Fibroblast of mammary gland (primary cell): ENCODE results near the gene MFAP3L.

Experiments
- DNase-seq: peaks from one replicate; pipeline ENCODE4 v3.0.0-alpha.2; 2010; ENCODE audit warnings: low read depth
- H3K4me3 ChIP-seq: 2 replicates; pipeline ENCODE4 v1.5.1; 2011; ENCODE audit warnings: low read depth, mild to moderate bottlenecking, low read length, moderate library complexity; ENCODE audit not compliant: control insufficient read depth
- CTCF ChIP-seq: conservative IDR thresholded peaks from 2 replicates; pipeline ENCODE4 v1.5.1; 2011; ENCODE audit warnings: low read depth, low read length, inconsistent platforms; ENCODE audit not compliant: control insufficient read depth, insufficient read depth

Gene MFAP3L

GRCh38 chr4:170038232-170038631 lies 12.0 kb upstream of the MFAP3L start:
- no peak for DNase-seq
- TF ChIP-seq CTCF = no peak
- H3K4me3 ChIP-seq = no peak overlapping the region

- TF ChIP-seq CTCF = no peak
- DNase-seq = no peak
- H3K4me3 ChIP-seq = no peak overlapping the region
These were observed 11.3 kb upstream of the MFAP3L start for GRCh38 chr4:170037481-170037880.

- H3K4me3 ChIP-seq = no peak overlapping the region
- no peak for TF ChIP-seq CTCF
- DNase-seq = no peak
These were observed 9.7 kb upstream of the MFAP3L start for GRCh38 chr4:170035845-170036244.

- no peak for TF ChIP-seq CTCF
- no peak overlapping the region for H3K4me3 ChIP-seq
- no peak for DNase-seq
These were observed 9.0 kb upstream of the MFAP3L start for GRCh38 chr4:170035231-170035630.

- no peak for DNase-seq
- no peak for TF ChIP-seq CTCF
- no peak overlapping the region for H3K4me3 ChIP-seq
These were observed 7.8 kb upstream of the MFAP3L start for GRCh38 chr4:170033999-170034398.

- no peak for DNase-seq
- TF ChIP-seq CTCF = no peak
- no peak overlapping the region for H3K4me3 ChIP-seq
These were observed 3.9 kb upstream of the MFAP3L start for GRCh38 chr4:170030121-170030520.

GRCh38 chr4:170027181-170027829 lies 1.1 kb upstream of the MFAP3L start:
- DNase-seq = peak; percentile 94
- no peak for TF ChIP-seq CTCF
- peak overlapping the region; percentile 79 for H3K4me3 ChIP-seq
